Measurements from ENCODE around the gene PTCD1. TPM values are rescaled to one million over a fixed set of nuclear protein-coding genes. Genes with fewer than 3 reads are reported as not detected.

The PTCD1 gene
- polyA plus RNA-seq (2012; ENCODE audit: missing spikeins) = 3.1 TPM

- FAIRE-seq (peak; percentile 97), DNase-seq (ENCODE audit: insufficient read length) (peak; percentile 98)
- TF ChIP-seq TAF1 (IDR thresholded peaks at IDR 0.05; ENCODE audit: borderline replicate concordance, low read depth, low read length) (0 out of 2 replicates have a peak, but pooled peaks have one; percentile 9), POLR2A (IDR thresholded peaks at IDR 0.05; ENCODE audit: low read depth, low read length) (peak; percentile 79; the same call in 1 of the 2 replicates), POLR2AphosphoS5 (IDR thresholded peaks at IDR 0.05; ENCODE audit: low read depth, low read length) (no peak)
Observed at GRCh38 chr7:99438573-99439480, at the start of gene PTCD1, which contains the start of gene CPSF4. Gene PTCD1, minus strand, starts transcription at chr7:99438798. Its CDS starts 3,556 bp downstream, at chr7:99435242. Gene CPSF4, plus strand, starts transcription at chr7:99438943. Its CDS starts 140 bp downstream, at chr7:99439083.

GRCh38 chr7:99485094-99485493, 46.5 kb upstream of the PTCD1 start:
- FAIRE-seq (no peak), DNase-seq (ENCODE audit: insufficient read length) (no peak)
- TF ChIP-seq TAF1 (IDR thresholded peaks at IDR 0.05; ENCODE audit: borderline replicate concordance, low read depth, low read length) = no peak
- 0 out of 2 replicates have a peak, but pooled peaks have one; percentile 3 for TF ChIP-seq POLR2AphosphoS5 (IDR thresholded peaks at IDR 0.05; ENCODE audit: low read depth, low read length)

GRCh38 chr7:99478464-99479440, 40.2 kb upstream of the PTCD1 start:
- TF ChIP-seq POLR2AphosphoS5 (IDR thresholded peaks at IDR 0.05; ENCODE audit: low read depth, low read length) = no peak; the same call in 1 of the 2 replicates
- TF ChIP-seq POLR2A (IDR thresholded peaks at IDR 0.05; ENCODE audit: low read depth, low read length) = no peak
- no peak for TF ChIP-seq TAF1 (IDR thresholded peaks at IDR 0.05; ENCODE audit: borderline replicate concordance, low read depth, low read length)
- DNase-seq (ENCODE audit: insufficient read length) (no peak), FAIRE-seq (no peak)

GRCh38 chr7:99476107-99476506, 37.5 kb upstream of the PTCD1 start:
- no peak for FAIRE-seq
- TF ChIP-seq TAF1 (IDR thresholded peaks at IDR 0.05; ENCODE audit: borderline replicate concordance, low read depth, low read length) (no peak), POLR2AphosphoS5 (IDR thresholded peaks at IDR 0.05; ENCODE audit: low read depth, low read length) (no peak), POLR2A (IDR thresholded peaks at IDR 0.05; ENCODE audit: low read depth, low read length) (no peak)
- DNase-seq (ENCODE audit: insufficient read length) = no peak

DNA sequence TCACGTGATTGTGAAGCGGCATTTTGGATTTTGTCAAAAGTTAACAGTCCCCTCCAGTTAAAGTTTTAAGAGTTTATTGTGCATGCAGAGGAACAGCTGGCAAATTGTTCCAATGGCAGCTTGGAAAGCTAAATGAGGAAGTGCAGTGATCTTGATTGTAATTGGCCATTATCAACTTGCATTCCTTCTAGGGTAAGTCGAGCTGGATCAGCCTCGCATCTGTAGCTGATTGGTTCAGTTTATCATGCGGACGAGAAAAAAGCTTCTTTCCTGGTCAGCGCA, 34.7 kb upstream of the PTCD1 start:
- no peak for FAIRE-seq
- peak; percentile 53 for DNase-seq (ENCODE audit: insufficient read length)
- TF ChIP-seq POLR2AphosphoS5 (IDR thresholded peaks at IDR 0.05; ENCODE audit: low read depth, low read length) (no peak), POLR2A (IDR thresholded peaks at IDR 0.05; ENCODE audit: low read depth, low read length) (no peak), TAF1 (IDR thresholded peaks at IDR 0.05; ENCODE audit: borderline replicate concordance, low read depth, low read length) (no peak)

DNA sequence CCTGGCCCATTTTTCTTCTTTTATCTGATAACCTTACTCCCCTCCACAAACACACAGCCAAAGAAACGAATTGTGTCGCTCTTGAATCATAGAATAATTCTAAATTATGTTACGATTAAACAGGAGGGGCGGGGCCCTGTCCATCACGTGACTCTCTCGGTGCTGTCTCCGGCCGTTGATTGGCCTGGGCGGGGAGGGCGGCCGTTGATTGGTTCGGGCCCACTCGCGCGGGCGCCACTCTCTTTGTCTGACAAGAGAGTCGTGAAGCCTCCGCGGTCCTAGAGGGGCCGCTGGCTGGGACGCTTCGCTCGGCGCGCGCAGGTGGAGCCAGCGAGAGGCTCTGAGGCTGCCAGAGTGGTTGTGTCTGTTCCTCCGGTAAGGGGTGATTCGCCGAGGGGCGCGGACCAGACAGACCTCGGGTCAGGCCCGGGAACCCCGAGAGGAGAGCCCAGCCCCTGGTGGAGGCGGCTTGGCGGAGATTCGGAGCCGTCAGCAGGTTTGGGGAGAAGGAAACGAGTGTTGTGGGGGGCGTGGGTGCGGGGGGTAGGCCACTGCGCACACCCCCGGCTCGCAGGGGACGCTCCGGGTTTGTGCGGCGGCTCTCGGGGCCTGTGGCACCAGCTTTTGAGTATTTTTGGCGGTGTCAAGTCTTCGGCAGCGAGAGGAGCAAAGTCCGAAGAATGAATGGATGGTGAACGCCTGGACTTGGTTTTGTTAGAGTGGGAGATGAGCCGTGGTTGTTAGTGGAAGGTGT, 34.1 kb upstream of the PTCD1 start, which contains the start of gene ZNF789:
Gene ZNF789, plus strand, starts transcription at position 330 of the 754 bp plus-strand sequence. CDS start 3,567 bp downstream, outside the sequence.
- peak; percentile 98 for FAIRE-seq
- peak; percentile 98 for DNase-seq (ENCODE audit: insufficient read length)
- TF ChIP-seq POLR2A (IDR thresholded peaks at IDR 0.05; ENCODE audit: low read depth, low read length) (peak; percentile 83; the same call in 1 of the 2 replicates), TAF1 (IDR thresholded peaks at IDR 0.05; ENCODE audit: borderline replicate concordance, low read depth, low read length) (peak; percentile 95), POLR2AphosphoS5 (IDR thresholded peaks at IDR 0.05; ENCODE audit: low read depth, low read length) (peak; percentile 80)

DNA sequence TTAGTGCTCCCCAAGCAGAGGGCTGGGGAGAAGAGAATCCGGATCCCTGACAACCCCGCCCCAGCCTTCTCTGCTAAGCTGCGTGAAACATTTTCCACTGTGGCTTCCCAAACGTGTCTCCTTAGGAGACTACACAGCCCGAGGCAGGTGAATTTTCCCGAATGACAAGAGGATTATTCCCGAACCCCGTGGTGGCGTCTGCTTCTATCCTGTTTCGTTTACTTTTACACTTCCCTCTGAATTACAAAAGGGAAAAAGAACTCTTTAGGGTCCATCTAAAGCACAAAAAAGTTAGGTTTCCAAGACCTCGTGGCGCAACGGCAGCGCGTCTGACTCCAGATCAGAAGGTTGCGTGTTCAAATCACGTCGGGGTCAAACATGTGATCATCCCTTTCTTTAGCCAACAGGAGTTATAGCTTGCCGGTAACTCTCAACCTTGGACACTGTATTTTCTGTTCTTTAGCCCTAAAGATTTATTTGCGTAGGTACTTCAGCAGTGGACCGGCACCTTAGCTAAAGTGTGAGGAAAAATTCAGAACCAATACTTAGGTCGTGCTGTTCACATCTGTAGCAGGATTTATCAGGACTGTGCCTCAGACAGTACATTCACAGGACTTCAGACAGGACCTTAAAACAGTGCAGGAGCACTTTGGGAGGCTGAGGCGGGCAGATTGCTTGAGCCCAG, 30.9 kb upstream of the PTCD1 start:
- FAIRE-seq = no peak
- no peak for TF ChIP-seq POLR2A (IDR thresholded peaks at IDR 0.05; ENCODE audit: low read depth, low read length)
- no peak for TF ChIP-seq TAF1 (IDR thresholded peaks at IDR 0.05; ENCODE audit: borderline replicate concordance, low read depth, low read length)
- no peak for TF ChIP-seq POLR2AphosphoS5 (IDR thresholded peaks at IDR 0.05; ENCODE audit: low read depth, low read length)

GRCh38 chr7:99468336-99468918, 29.8 kb upstream of the PTCD1 start:
- TF ChIP-seq POLR2AphosphoS5 (IDR thresholded peaks at IDR 0.05; ENCODE audit: low read depth, low read length) = no peak
- TF ChIP-seq POLR2A (IDR thresholded peaks at IDR 0.05; ENCODE audit: low read depth, low read length) = no peak
- TF ChIP-seq TAF1 (IDR thresholded peaks at IDR 0.05; ENCODE audit: borderline replicate concordance, low read depth, low read length) = no peak
- no peak for DNase-seq (ENCODE audit: insufficient read length)
- FAIRE-seq = no peak

More for the DNA sequence above, 30.9 kb upstream of the PTCD1 start:
- DNase-seq (ENCODE audit: insufficient read length) = no peak

GRCh38 chr7:99465421-99465768, 26.8 kb upstream of the PTCD1 start:
- no peak for FAIRE-seq
- TF ChIP-seq POLR2AphosphoS5 (IDR thresholded peaks at IDR 0.05; ENCODE audit: low read depth, low read length) (no peak), POLR2A (IDR thresholded peaks at IDR 0.05; ENCODE audit: low read depth, low read length) (no peak), TAF1 (IDR thresholded peaks at IDR 0.05; ENCODE audit: borderline replicate concordance, low read depth, low read length) (no peak)
- DNase-seq (ENCODE audit: insufficient read length) = no peak

DNA sequence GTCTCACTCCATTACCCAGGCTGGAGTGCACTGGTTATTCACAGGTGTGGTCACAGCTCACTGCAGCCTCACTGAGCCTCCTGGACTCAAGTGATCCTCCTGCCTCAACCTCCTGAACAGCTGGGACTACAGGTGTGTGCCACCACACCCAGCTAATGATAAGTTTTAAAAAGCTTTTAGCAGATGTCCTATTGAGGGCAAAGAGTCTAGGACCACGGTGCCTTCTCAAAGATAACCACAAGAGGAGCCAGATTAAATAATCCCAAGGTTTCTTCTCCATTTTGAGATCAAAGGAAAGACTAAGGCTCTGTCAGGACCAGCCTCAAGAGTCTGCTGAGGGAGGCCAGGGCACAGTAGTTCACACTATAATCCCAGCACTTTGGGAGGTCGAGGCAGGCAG, 22.6 kb upstream of the PTCD1 start:
- FAIRE-seq (no peak), DNase-seq (ENCODE audit: insufficient read length) (no peak)
- no peak for TF ChIP-seq POLR2A (IDR thresholded peaks at IDR 0.05; ENCODE audit: low read depth, low read length)
- no peak for TF ChIP-seq TAF1 (IDR thresholded peaks at IDR 0.05; ENCODE audit: borderline replicate concordance, low read depth, low read length)
- no peak for TF ChIP-seq POLR2AphosphoS5 (IDR thresholded peaks at IDR 0.05; ENCODE audit: low read depth, low read length)
